ENCODE measurements around the gene GIMAP1.
"Not testable (repeated sequence)": the region's sequence is repeated elsewhere in the genome, so short reads cannot be mapped to it uniquely, and the experiment has no call there.

GIMAP1 gene

GRCh38 chr7:150716368-150716767 is at the start of gene GIMAP1:
GIMAP1 (plus strand) TSS chr7:150716613; CDS start chr7:150719048, 2,435 bp downstream.
- no peak for DNase-seq

- no peak for DNase-seq
Measured at GRCh38 chr7:150668472-150668911, 47.9 kb upstream of the GIMAP1 start.

GRCh38 chr7:150668977-150669376 is 47.4 kb upstream of the GIMAP1 start:
- no peak for DNase-seq

- DNase-seq = not testable (repeated sequence)
Measured at GRCh38 chr7:150671798-150672585, 44.4 kb upstream of the GIMAP1 start.

- DNase-seq = no peak
Measured at GRCh38 chr7:150675714-150676113, 40.7 kb upstream of the GIMAP1 start.

GRCh38 chr7:150676276-150676675 is 40.1 kb upstream of the GIMAP1 start:
- DNase-seq = not testable (repeated sequence)

- not testable (repeated sequence) for DNase-seq
Measured at GRCh38 chr7:150676854-150677253, 39.6 kb upstream of the GIMAP1 start.

GRCh38 chr7:150678601-150679000 is 37.8 kb upstream of the GIMAP1 start:
- not testable (repeated sequence) for DNase-seq

- DNase-seq = not testable (repeated sequence)
Measured at GRCh38 chr7:150680364-150680763, 36.0 kb upstream of the GIMAP1 start.

- peak; percentile 10 for DNase-seq
Measured at GRCh38 chr7:150685219-150686029, 31.0 kb upstream of the GIMAP1 start, which contains the start of gene GIMAP2. GIMAP2 (plus strand) TSS chr7:150685706; CDS start chr7:150687060, 1,354 bp downstream.

- DNase-seq = no peak
Measured at GRCh38 chr7:150686030-150686631, 30.3 kb upstream of the GIMAP1 start.

GRCh38 chr7:150688630-150689029 is 27.8 kb upstream of the GIMAP1 start:
- DNase-seq = no peak

- DNase-seq = no peak
Measured at GRCh38 chr7:150695654-150696053, 20.8 kb upstream of the GIMAP1 start.

GRCh38 chr7:150703209-150703608 is 13.2 kb upstream of the GIMAP1 start:
- DNase-seq = no peak

- DNase-seq = no peak
Measured at GRCh38 chr7:150715293-150715692, 1.1 kb upstream of the GIMAP1 start.

- no peak for DNase-seq
Measured at GRCh38 chr7:150715738-150716137, 675 bp upstream of the GIMAP1 start.

- no peak for DNase-seq
Measured at GRCh38 chr7:150716939-150717338, 526 bp downstream of the GIMAP1 start.

GRCh38 chr7:150717814-150718420 is 1.5 kb downstream of the GIMAP1 start:
- no peak for DNase-seq

GRCh38 chr7:150719436-150719835 is 3.0 kb downstream of the GIMAP1 start:
- no peak for DNase-seq

- no peak for DNase-seq
Measured at GRCh38 chr7:150719960-150720891, 3.8 kb downstream of the GIMAP1 start.

- no peak for DNase-seq
Measured at GRCh38 chr7:150721970-150722373, 5.6 kb downstream of the GIMAP1 start.

All from fibroblast of upper back skin (primary cell).